ENCODE data around the gene GNG8. TPM values are rescaled to one million over a fixed set of nuclear protein-coding genes. Genes with fewer than 3 reads are reported as not detected.

Gene GNG8
- total and polyA plus RNA-seq, 12 donors: 1.9 to 5.9 TPM; not detected in 10

GRCh38 chr19:46585539-46585938 lies 50.5 kb downstream of the GNG8 start:
- no peak overlapping the region for H3K27ac ChIP-seq
- no peak for ATAC-seq
- no peak for DNase-seq
- intact Hi-C loops (cut with DNase I): no loop called here
- 94 to 97% methylated on average over 1 of the region's 1 CpG for WGBS, 2 donors
- no peak overlapping the region for H3K4me3 ChIP-seq
- no peaks in the 10 kb centered on the region for H3K27me3 ChIP-seq
- H3K36me3 ChIP-seq: no peaks in the 10 kb centered on the region
- peaks cover 0 to 6% (median 0%) of the 10 kb centered on the region in 9 donors for H3K4me1 ChIP-seq
- peaks cover 0 to 11% (median 0%) of the 10 kb centered on the region in 11 donors for H3K9me3 ChIP-seq
- TF ChIP-seq, protein P1, sequence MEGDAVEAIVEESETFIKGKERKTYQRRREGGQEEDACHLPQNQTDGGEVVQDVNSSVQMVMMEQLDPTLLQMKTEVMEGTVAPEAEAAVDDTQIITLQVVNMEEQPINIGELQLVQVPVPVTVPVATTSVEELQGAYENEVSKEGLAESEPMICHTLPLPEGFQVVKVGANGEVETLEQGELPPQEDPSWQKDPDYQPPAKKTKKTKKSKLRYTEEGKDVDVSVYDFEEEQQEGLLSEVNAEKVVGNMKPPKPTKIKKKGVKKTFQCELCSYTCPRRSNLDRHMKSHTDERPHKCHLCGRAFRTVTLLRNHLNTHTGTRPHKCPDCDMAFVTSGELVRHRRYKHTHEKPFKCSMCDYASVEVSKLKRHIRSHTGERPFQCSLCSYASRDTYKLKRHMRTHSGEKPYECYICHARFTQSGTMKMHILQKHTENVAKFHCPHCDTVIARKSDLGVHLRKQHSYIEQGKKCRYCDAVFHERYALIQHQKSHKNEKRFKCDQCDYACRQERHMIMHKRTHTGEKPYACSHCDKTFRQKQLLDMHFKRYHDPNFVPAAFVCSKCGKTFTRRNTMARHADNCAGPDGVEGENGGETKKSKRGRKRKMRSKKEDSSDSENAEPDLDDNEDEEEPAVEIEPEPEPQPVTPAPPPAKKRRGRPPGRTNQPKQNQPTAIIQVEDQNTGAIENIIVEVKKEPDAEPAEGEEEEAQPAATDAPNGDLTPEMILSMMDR (IDR thresholded peaks at IDR 0.05): no peak

Other genes starting within 250 kb of the GNG8 start
- gene CCDC8, start 222.6 kb downstream of the GNG8 start, total RNA-seq: 10 to 100 TPM; 21.3 to 37.3 (median 28.6) TPM
- gene CCDC8, start 222.6 kb downstream of the GNG8 start, polyA plus RNA-seq: 10 to 100 TPM; 14.4 to 15.0 TPM
- gene PNMA8C, start 207.3 kb downstream of the GNG8 start, total RNA-seq: under 1 TPM in 5 of 10 donors, not detected in 5; 0.07 to 0.13 (median 0.08) TPM
- under 1 TPM; 0.01 to 0.07 TPM for gene PNMA8C, start 207.3 kb downstream of the GNG8 start, polyA plus RNA-seq
- gene PNMA8A, start 164.6 kb downstream of the GNG8 start, total RNA-seq: 10 to 100 TPM in 3 of 10 donors, 1 to 10 TPM in 7; 7.2 to 12.3 (median 9.3) TPM
- 1 to 10 TPM; 2.8 to 3.0 TPM for gene PNMA8A, start 164.6 kb downstream of the GNG8 start, polyA plus RNA-seq
- under 1 TPM; 0.47 to 0.95 (median 0.65) TPM for gene PNMA8B, start 140.3 kb downstream of the GNG8 start, total RNA-seq
- under 1 TPM; 0.37 to 0.81 TPM for gene PNMA8B, start 140.3 kb downstream of the GNG8 start, polyA plus RNA-seq
- 100 to 1,000 TPM; 214 to 488 (median 287) TPM for gene CALM3, start 34.9 kb downstream of the GNG8 start, total RNA-seq
- 100 to 1,000 TPM; 304 to 370 TPM for gene CALM3, start 34.9 kb downstream of the GNG8 start, polyA plus RNA-seq
- gene PTGIR, start 11.1 kb downstream of the GNG8 start, total RNA-seq: 10 to 100 TPM in 1 of 10 donors, 1 to 10 TPM in 9; 1.4 to 13.7 (median 2.6) TPM
- gene PTGIR, start 11.1 kb downstream of the GNG8 start, polyA plus RNA-seq: 1 to 10 TPM; 5.5 to 8.5 TPM
- gene DACT3, start 25.0 kb upstream of the GNG8 start, total RNA-seq: 10 to 100 TPM in 7 of 10 donors, 1 to 10 TPM in 3; 6.9 to 29.3 (median 14.9) TPM
- 1 to 10 TPM; 3.9 to 5.0 TPM for gene DACT3, start 25.0 kb upstream of the GNG8 start, polyA plus RNA-seq
- 10 to 100 TPM; 11.7 to 22.7 (median 12.4) TPM for gene PRKD2, start 80.9 kb upstream of the GNG8 start, total RNA-seq
- 10 to 100 TPM; 15.9 to 19.5 TPM for gene PRKD2, start 80.9 kb upstream of the GNG8 start, polyA plus RNA-seq
- gene FKRP, start 109.9 kb upstream of the GNG8 start, total RNA-seq: 10 to 100 TPM; 14.6 to 22.8 (median 19.7) TPM
- gene FKRP, start 109.9 kb upstream of the GNG8 start, polyA plus RNA-seq: 10 to 100 TPM; 13.0 to 20.3 TPM
- 10 to 100 TPM; 43.3 to 56.1 (median 50.0) TPM for gene STRN4, start 110.2 kb upstream of the GNG8 start, total RNA-seq
- gene STRN4, start 110.2 kb upstream of the GNG8 start, polyA plus RNA-seq: 10 to 100 TPM; 50.4 to 63.3 TPM
- 10 to 100 TPM in 2 of 10 donors, 1 to 10 TPM in 8; 3.2 to 17.7 (median 5.3) TPM for gene SLC1A5, start 152.4 kb upstream of the GNG8 start, total RNA-seq
- gene SLC1A5, start 152.4 kb upstream of the GNG8 start, polyA plus RNA-seq: 10 to 100 TPM in 1 of 2 donors, 1 to 10 TPM in 1; 6.3 to 30.5 TPM
- gene AP2S1, start 214.6 kb upstream of the GNG8 start, total RNA-seq: 100 to 1,000 TPM in 2 of 10 donors, 10 to 100 TPM in 8; 68.7 to 123 (median 79.0) TPM
- gene AP2S1, start 214.6 kb upstream of the GNG8 start, polyA plus RNA-seq: 100 to 1,000 TPM in 1 of 2 donors, 10 to 100 TPM in 1; 96.9 to 192 TPM
- 10 to 100 TPM; 69.1 to 96.5 (median 74.0) TPM for gene ARHGAP35, start 224.8 kb upstream of the GNG8 start, total RNA-seq
- 10 to 100 TPM; 20.8 to 23.3 TPM for gene ARHGAP35, start 224.8 kb upstream of the GNG8 start, polyA plus RNA-seq

Data from heart right ventricle (tissue), 16 donors.